Neuronal stem cell (in vitro differentiated cells): ENCODE results near the gene SPATA13.

Source experiments
- DNase-seq: peaks from one replicate; pipeline ENCODE4 v3.0.0-alpha.2; 2013; ENCODE audit warnings: low spot score
- H2AFZ ChIP-seq: one replicate; pipeline ENCODE4 v1.6.1; 2013; ENCODE audit warnings: mild to moderate bottlenecking, low read length, inconsistent platforms
- H2AK5ac ChIP-seq: 2 replicates; pipeline ENCODE4 v1.6.1; 2013; ENCODE audit warnings: low read depth, mild to moderate bottlenecking, inconsistent platforms, low read length, moderate library complexity, mixed read lengths
- H2BK120ac ChIP-seq: 2 replicates; pipeline ENCODE4 v1.6.1; 2013; ENCODE audit warnings: low read depth, mild to moderate bottlenecking, inconsistent platforms, low read length, moderate library complexity, mixed read lengths
- H2BK12ac ChIP-seq: one replicate; pipeline ENCODE4 v1.6.1; 2013; ENCODE audit warnings: low read length, inconsistent platforms
- H2BK15ac ChIP-seq: 2 replicates; pipeline ENCODE4 v1.6.1; 2013; ENCODE audit warnings: mild to moderate bottlenecking, low read length, inconsistent platforms, mixed read lengths
- H2BK5ac ChIP-seq: one replicate; pipeline ENCODE4 v1.6.1; 2013; ENCODE audit warnings: inconsistent platforms, mild to moderate bottlenecking, low read length, moderate library complexity
- H3K14ac ChIP-seq: one replicate; pipeline ENCODE4 v1.6.1; 2013; ENCODE audit warnings: low read length, inconsistent platforms
- H3K18ac ChIP-seq: 2 replicates; pipeline ENCODE4 v1.6.1; 2013; ENCODE audit warnings: low read length, inconsistent platforms
- H3K23ac ChIP-seq: 2 replicates; pipeline ENCODE4 v1.6.1; 2013; ENCODE audit warnings: low read depth, mild to moderate bottlenecking, mixed read lengths, low read length, inconsistent platforms; ENCODE audit not compliant: poor library complexity
- H3K27ac ChIP-seq: replicated peaks from 3 replicates; pipeline ENCODE4 v1.5.1; 2013; ENCODE audit warnings: low read length, inconsistent platforms
- H3K27me3 ChIP-seq, 3 experiments: 2 replicates each; pipeline ENCODE4 v1.6.1; 2013; ENCODE audit warnings: low read length in 3 of 3, mild to moderate bottlenecking in 2 of 3, inconsistent platforms in 1 of 3, low read depth in 1 of 3, mixed read lengths in 1 of 3, moderate library complexity in 1 of 3; ENCODE audit not compliant: control insufficient read depth in 3 of 3, insufficient read depth in 3 of 3
- H3K36me3 ChIP-seq, 2 donors: replicated peaks in 1 of 2; 2 replicates each; pipeline ENCODE4 v1.6.1; 2013; ENCODE audit warnings: low read length in 2 of 2; ENCODE audit not compliant: control insufficient read depth in 2 of 2, insufficient read depth in 2 of 2
- H3K4ac ChIP-seq: 2 replicates; pipeline ENCODE4 v1.6.1; 2013; ENCODE audit warnings: inconsistent platforms, mild to moderate bottlenecking, low read length, moderate library complexity
- H3K4me1 ChIP-seq, 2 donors: 1 replicate in 1 of 2; 2 replicates in 1 of 2; pipeline ENCODE4 v1.6.1; 2013; ENCODE audit warnings: low read length in 2 of 2, low read depth in 1 of 2; ENCODE audit not compliant: control insufficient read depth in 2 of 2, insufficient read depth in 1 of 2
- H3K4me2 ChIP-seq: one replicate; pipeline ENCODE4 v1.6.1; 2013; ENCODE audit warnings: mild to moderate bottlenecking, low read length, inconsistent platforms; ENCODE audit not compliant: insufficient read depth, poor library complexity, severe bottlenecking
- H3K4me3 ChIP-seq, 2 donors: 2 replicates each; pipeline ENCODE4 v1.5.1; 2013; ENCODE audit warnings: low read length in 2 of 2, mild to moderate bottlenecking in 2 of 2, inconsistent platforms in 1 of 2, moderate library complexity in 1 of 2
- H3K79me1 ChIP-seq: one replicate; pipeline ENCODE4 v1.6.1; 2013; ENCODE audit warnings: low read depth, mild to moderate bottlenecking, inconsistent platforms, low read length, moderate library complexity
- H3K9ac ChIP-seq: one replicate; pipeline ENCODE4 v1.6.1; 2013; ENCODE audit warnings: mild to moderate bottlenecking, low read depth, low read length, inconsistent platforms; ENCODE audit not compliant: poor library complexity
- H3K9me3 ChIP-seq, 2 donors: replicated peaks in 1 of 2; 2 replicates each; pipeline versions ENCODE3 to v1.6.1; 2013; ENCODE audit warnings: low read length in 2 of 2, mild to moderate bottlenecking in 2 of 2, inconsistent platforms in 1 of 2, low read depth in 1 of 2, mixed read lengths in 1 of 2, moderate library complexity in 1 of 2; ENCODE audit not compliant: control insufficient read depth in 2 of 2, insufficient read depth in 1 of 2
- H4K8ac ChIP-seq: one replicate; pipeline ENCODE4 v1.6.1; 2013; ENCODE audit warnings: low read depth, mild to moderate bottlenecking, inconsistent platforms, low read length, moderate library complexity
- H4K91ac ChIP-seq: one replicate; pipeline ENCODE4 v1.6.1; 2013; ENCODE audit warnings: low read length, low read depth, mild to moderate bottlenecking, inconsistent platforms; ENCODE audit not compliant: poor library complexity
- WGBS, 2 donors: extraction: QIAGEN DNeasy Blood & Tissue Kit; methylation state at CpG; one replicate each; pipeline ENCODE4 v1.1.7; 2013; ENCODE audit warnings: missing lambda C conversion rate in 2 of 2, mixed read lengths in 1 of 2; ENCODE audit not compliant: insufficient read length in 2 of 2, insufficient replicate concordance in 1 of 2; ENCODE audit errors: extremely low coverage in 2 of 2; 5-methylcytosine and 5-hydroxymethylcytosine counted together

SPATA13 gene

GRCh38 chr13:24220086-24220703 is 59.7 kb downstream of the SPATA13 start:
- H3K14ac ChIP-seq, result no peak overlapping the region
- WGBS, 2 donors, result no CpG with 5 or more reads among the region's 6 CpGs
- peak; percentile 78 for DNase-seq

DNA sequence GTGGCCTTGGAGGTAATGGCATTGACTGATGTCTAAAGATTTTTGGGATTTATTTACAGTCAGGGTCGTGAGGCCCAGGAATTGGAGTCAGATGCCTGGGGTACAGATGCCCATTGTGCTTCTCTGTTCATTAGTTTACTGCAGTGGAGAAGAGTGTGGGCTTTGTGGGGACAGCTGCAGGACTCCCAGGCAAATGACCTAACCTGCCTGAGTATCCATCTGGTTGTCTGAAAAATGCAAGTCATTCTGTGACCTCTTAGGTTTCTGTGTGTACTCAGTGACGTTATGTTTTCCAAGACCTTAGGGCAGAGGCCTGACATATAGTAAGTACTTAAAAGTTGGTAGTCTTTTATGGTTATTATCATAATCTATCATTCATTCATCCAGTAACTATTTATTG is 60.5 kb downstream of the SPATA13 start:
- no peak overlapping the region for H4K8ac ChIP-seq
- no peak for DNase-seq
- H3K4me2 ChIP-seq, result no peak overlapping the region
- H3K27me3 ChIP-seq, result no peaks in the 10 kb centered on the region
- no peak overlapping the region for H2BK12ac ChIP-seq
- no peak overlapping the region for H2BK15ac ChIP-seq
- H3K4ac ChIP-seq, result no peak overlapping the region
- no peak overlapping the region for H3K9ac ChIP-seq
- H2AFZ ChIP-seq, result no peak overlapping the region
- no peak overlapping the region for H4K91ac ChIP-seq
- no peak overlapping the region for H3K23ac ChIP-seq
- H3K9me3 ChIP-seq, result no peaks in the 10 kb centered on the region
- no peak overlapping the region for H2BK5ac ChIP-seq
- no peak overlapping the region for H2BK120ac ChIP-seq
- H3K4me3 ChIP-seq, result no peak overlapping the region
- peaks cover 16 to 56% of the 10 kb centered on the region in 2 donors for H3K36me3 ChIP-seq
- H3K4me1 ChIP-seq, result peaks cover 5 to 11% of the 10 kb centered on the region in 2 donors
- no peak overlapping the region for H3K14ac ChIP-seq
- WGBS, 2 donors, result no CpG with 5 or more reads among the region's 2 CpGs
- H3K79me1 ChIP-seq, result peaks cover 4% of the 10 kb centered on the region
- no peak overlapping the region for H3K18ac ChIP-seq
- no peak overlapping the region for H2AK5ac ChIP-seq
- no peak overlapping the region for H3K27ac ChIP-seq

More at GRCh38 chr13:24220086-24220703, 59.7 kb downstream of the SPATA13 start:
- no peak overlapping the region for H2BK12ac ChIP-seq
- no peak overlapping the region for H3K4ac ChIP-seq
- no peaks in the 10 kb centered on the region for H3K27me3 ChIP-seq
- no peaks in the 10 kb centered on the region for H3K9me3 ChIP-seq
- peaks cover 11 to 49% of the 10 kb centered on the region in 2 donors for H3K36me3 ChIP-seq
- H4K91ac ChIP-seq, result no peak overlapping the region
- no peak overlapping the region for H3K18ac ChIP-seq
- H3K79me1 ChIP-seq, result peaks cover 7% of the 10 kb centered on the region
- H3K4me1 ChIP-seq, result peaks cover 6 to 18% of the 10 kb centered on the region in 2 donors
- H3K4me3 ChIP-seq, result no peak overlapping the region
- no peak overlapping the region for H2BK120ac ChIP-seq
- no peak overlapping the region for H4K8ac ChIP-seq
- H2BK5ac ChIP-seq, result no peak overlapping the region
- no peak overlapping the region for H3K27ac ChIP-seq
- no peak overlapping the region for H2AFZ ChIP-seq
- H2BK15ac ChIP-seq, result no peak overlapping the region
- H2AK5ac ChIP-seq, result no peak overlapping the region
- H3K23ac ChIP-seq, result no peak overlapping the region
- no peak overlapping the region for H3K4me2 ChIP-seq
- H3K9ac ChIP-seq, result no peak overlapping the region

DNA sequence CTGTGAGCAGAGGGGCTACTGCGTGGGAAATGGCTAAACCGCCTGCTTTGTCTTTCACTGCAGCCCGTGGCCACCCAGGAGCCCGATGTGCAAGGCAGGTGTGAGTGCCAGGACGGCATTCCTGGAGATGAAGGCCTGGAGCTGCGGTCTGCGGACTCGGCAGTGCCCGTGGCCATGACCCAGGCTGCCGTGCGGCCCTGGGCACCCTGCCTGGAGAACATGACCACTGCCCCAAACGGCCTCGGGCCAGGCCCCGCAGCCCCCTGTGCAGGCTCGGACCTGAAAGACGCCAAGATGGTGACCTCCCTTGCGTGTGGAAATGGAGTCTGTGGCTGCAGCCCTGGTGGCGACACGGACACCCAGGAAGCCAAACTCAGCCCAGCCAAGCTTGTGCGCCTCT is 62.2 kb downstream of the SPATA13 start:
- no peak overlapping the region for H2BK5ac ChIP-seq
- peak overlapping the region; percentile 10 for H3K14ac ChIP-seq
- no peak overlapping the region for H2BK15ac ChIP-seq
- H3K9ac ChIP-seq, result no peak overlapping the region
- H3K79me1 ChIP-seq, result peaks cover 3% of the 10 kb centered on the region
- H2BK12ac ChIP-seq, result no peak overlapping the region
- H3K4me2 ChIP-seq, result no peak overlapping the region
- no peak overlapping the region for H3K4ac ChIP-seq
- H3K23ac ChIP-seq, result peak overlapping the region; percentile 5
- no peak overlapping the region for H4K8ac ChIP-seq
- no peak for DNase-seq
- no peak overlapping the region for H3K27ac ChIP-seq
- H2AFZ ChIP-seq, result no peak overlapping the region
- H3K4me3 ChIP-seq, result no peak overlapping the region
- no peak overlapping the region for H3K18ac ChIP-seq
- no peak overlapping the region for H2AK5ac ChIP-seq
- no CpG with 5 or more reads among the region's 20 CpGs for WGBS, 2 donors
- H2BK120ac ChIP-seq, result no peak overlapping the region
- H3K27me3 ChIP-seq, result no peaks in the 10 kb centered on the region
- H3K4me1 ChIP-seq, result peaks cover 5 to 8% of the 10 kb centered on the region in 2 donors
- H3K36me3 ChIP-seq, result peaks cover 16 to 53% of the 10 kb centered on the region in 2 donors
- H4K91ac ChIP-seq, result no peak overlapping the region
- H3K9me3 ChIP-seq, result no peaks in the 10 kb centered on the region

DNA sequence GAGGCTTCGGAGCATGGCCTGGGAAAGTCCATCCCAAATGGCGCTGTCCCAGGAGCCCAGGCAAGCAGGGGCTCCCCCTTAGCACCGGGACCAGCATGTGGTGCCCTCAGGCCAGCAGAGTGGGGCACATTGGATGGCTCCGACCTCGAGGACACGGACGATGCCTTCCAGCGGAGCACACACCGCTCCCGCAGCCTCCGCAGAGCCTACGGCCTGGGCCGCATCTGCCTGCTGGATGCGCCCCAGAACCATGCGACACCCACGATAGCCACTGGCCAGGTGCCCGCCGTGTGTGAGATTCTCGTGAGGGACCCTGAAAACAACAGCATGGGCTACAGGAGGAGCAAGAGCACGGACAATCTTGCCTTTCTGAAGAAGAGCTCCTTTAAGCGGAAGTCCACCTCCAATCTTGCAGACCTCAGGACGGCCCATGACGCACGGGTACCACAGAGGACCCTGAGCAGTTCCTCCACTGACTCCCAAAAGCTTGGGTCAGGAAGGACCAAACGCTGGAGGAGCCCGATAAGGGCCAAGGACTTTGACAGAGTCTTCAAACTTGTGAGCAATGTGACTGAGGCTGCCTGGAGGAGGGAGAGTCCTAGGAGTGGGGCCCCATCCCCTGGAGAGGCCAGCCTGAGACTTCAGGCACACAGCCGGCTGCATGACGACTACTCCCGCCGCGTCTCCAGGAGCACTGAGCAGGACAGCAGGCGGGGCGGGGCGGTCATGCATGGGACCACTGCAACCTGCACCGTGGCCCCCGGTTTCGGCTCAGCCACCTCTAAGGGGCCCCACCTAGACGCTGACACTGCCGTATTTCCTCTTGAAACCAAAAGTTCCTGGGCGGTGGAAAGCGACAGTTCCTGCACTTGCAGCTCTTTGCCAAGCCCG is 63.1 kb downstream of the SPATA13 start:
- Histone ChIP-seq H2AK5ac (no peak overlapping the region), H2AFZ (no peak overlapping the region), H3K27ac (no peak overlapping the region), H3K4me1 (peaks cover 0 to 1% of the 10 kb centered on the region in 2 donors), H2BK120ac (peak overlapping the region; percentile 3), H2BK15ac (no peak overlapping the region), H4K8ac (no peak overlapping the region), H3K36me3 (peaks cover 15 to 49% of the 10 kb centered on the region in 2 donors), H3K23ac (peak overlapping the region; percentile 25), H2BK12ac (no peak overlapping the region), H3K9ac (no peak overlapping the region), H3K9me3 (no peaks in the 10 kb centered on the region), H3K4ac (no peak overlapping the region), H3K4me2 (no peak overlapping the region), H3K4me3 (no peak overlapping the region), H4K91ac (no peak overlapping the region), H3K27me3 (no peaks in the 10 kb centered on the region), H3K14ac (no peak overlapping the region), H3K79me1 (peaks cover 3% of the 10 kb centered on the region), H3K18ac (peak overlapping the region; percentile 64), H2BK5ac (no peak overlapping the region)
- WGBS, 2 donors, result no CpG with 5 or more reads among the region's 42 CpGs
- no peak for DNase-seq
